Measurements from ENCODE around the gene GPX6. TPM values are rescaled to one million over a fixed set of nuclear protein-coding genes. Genes with fewer than 3 reads are reported as not detected.

Gene GPX6
- total RNA-seq, 1 experiment from 2014 or later: not detected

- no TSS peak for BruUV-seq (replicated peaks)
- in situ Hi-C loops (cut with HindIII; ENCODE audit: low pct_unique_long_range_greater_than_20kb, low sequenced_read_pairs) (no loop called here), intact Hi-C loops (cut with micrococcal nuclease; ENCODE audit: unreplicated experiment) (no loop called here)
- ATAC-seq: peak; percentile 98
- DNase-seq (ENCODE audit: low read depth, low spot score): peak; percentile 94
- Histone ChIP-seq H3K36me3 (ENCODE audit: control insufficient read depth, insufficient read depth, low read length) (no peaks in the 10 kb centered on the region), H3K9me3 (ENCODE audit: control insufficient read depth, insufficient read depth, low read depth, low read length) (no peaks in the 10 kb centered on the region), H3K4me1 (ENCODE audit: control insufficient read depth, insufficient read depth, low read length) (peaks cover 7% of the 10 kb centered on the region; the same call in 1 of the 2 replicates), H3K27ac (ENCODE audit: low read length) (no peak overlapping the region), H3K27me3 (ENCODE audit: control insufficient read depth, insufficient read depth, low read length) (0 out of 2 replicates have a peak, but pooled peaks cover 4% of the 10 kb centered on the region), H3K4me3 (ENCODE audit: low read depth in 2 of 2, low read length in 2 of 2) (peak overlapping the region; percentile 51 to 65)
- TF ChIP-seq SIN3A (IDR thresholded peaks at IDR 0.05; ENCODE audit: borderline replicate concordance, insufficient read depth, low read depth, low read length): no peak
- TF ChIP-seq, protein P1, sequence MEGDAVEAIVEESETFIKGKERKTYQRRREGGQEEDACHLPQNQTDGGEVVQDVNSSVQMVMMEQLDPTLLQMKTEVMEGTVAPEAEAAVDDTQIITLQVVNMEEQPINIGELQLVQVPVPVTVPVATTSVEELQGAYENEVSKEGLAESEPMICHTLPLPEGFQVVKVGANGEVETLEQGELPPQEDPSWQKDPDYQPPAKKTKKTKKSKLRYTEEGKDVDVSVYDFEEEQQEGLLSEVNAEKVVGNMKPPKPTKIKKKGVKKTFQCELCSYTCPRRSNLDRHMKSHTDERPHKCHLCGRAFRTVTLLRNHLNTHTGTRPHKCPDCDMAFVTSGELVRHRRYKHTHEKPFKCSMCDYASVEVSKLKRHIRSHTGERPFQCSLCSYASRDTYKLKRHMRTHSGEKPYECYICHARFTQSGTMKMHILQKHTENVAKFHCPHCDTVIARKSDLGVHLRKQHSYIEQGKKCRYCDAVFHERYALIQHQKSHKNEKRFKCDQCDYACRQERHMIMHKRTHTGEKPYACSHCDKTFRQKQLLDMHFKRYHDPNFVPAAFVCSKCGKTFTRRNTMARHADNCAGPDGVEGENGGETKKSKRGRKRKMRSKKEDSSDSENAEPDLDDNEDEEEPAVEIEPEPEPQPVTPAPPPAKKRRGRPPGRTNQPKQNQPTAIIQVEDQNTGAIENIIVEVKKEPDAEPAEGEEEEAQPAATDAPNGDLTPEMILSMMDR (IDR thresholded peaks at IDR 0.05): no peak
- peak; percentile 71 for TF ChIP-seq TCF7L2 (IDR thresholded peaks at IDR 0.05; ENCODE audit: low read depth, low read length)
- TF ChIP-seq REST (IDR thresholded peaks at IDR 0.05; ENCODE audit: insufficient read depth in 1 of 2, low read depth in 2 of 2, low read length in 1 of 2): no peak
- peak; percentile 20; the same call in 1 of the 2 replicates for TF ChIP-seq POLR2AphosphoS5 (IDR thresholded peaks at IDR 0.05; ENCODE audit: low read depth, low read length)
- POLR2A ChIA-PET: no interaction called here
- CTCF ChIA-PET: interaction anchor here (0.6 kb wide), 1 partner anchor 157 kb away, joined by 3 read pairs; no protein-coding TSS in a partner anchor
These were observed 22.0 kb upstream of the GPX6 start for GRCh38 chr6:28537509-28538140.

- Histone ChIP-seq H3K27ac (ENCODE audit: low read length) (0 out of 2 replicates have a peak overlapping the region, but pooled peaks have one; percentile 3), H3K36me3 (ENCODE audit: control insufficient read depth, insufficient read depth, low read length) (no peaks in the 10 kb centered on the region), H3K27me3 (ENCODE audit: control insufficient read depth, insufficient read depth, low read length) (0 out of 2 replicates have a peak, but pooled peaks cover 4% of the 10 kb centered on the region), H3K4me1 (ENCODE audit: control insufficient read depth, insufficient read depth, low read length) (peaks cover 4% of the 10 kb centered on the region; the same call in 1 of the 2 replicates), H3K9me3 (ENCODE audit: control insufficient read depth, insufficient read depth, low read depth, low read length) (no peaks in the 10 kb centered on the region), H3K4me3 (ENCODE audit: low read depth in 2 of 2, low read length in 2 of 2) (peak overlapping the region; percentile 51 to 65)
- peak; percentile 72 for ATAC-seq
- BruUV-seq (replicated peaks): no TSS peak
- CTCF ChIA-PET: interaction anchor here (0.6 kb wide), 1 partner anchor 156 kb away, joined by 3 read pairs; no protein-coding TSS in a partner anchor
- no peak for TF ChIP-seq SIN3A (IDR thresholded peaks at IDR 0.05; ENCODE audit: borderline replicate concordance, insufficient read depth, low read depth, low read length)
- TF ChIP-seq REST (IDR thresholded peaks at IDR 0.05; ENCODE audit: insufficient read depth in 1 of 2, low read depth in 2 of 2, low read length in 1 of 2): no peak
- TF ChIP-seq TCF7L2 (IDR thresholded peaks at IDR 0.05; ENCODE audit: low read depth, low read length): no peak
- no peak for TF ChIP-seq POLR2AphosphoS5 (IDR thresholded peaks at IDR 0.05; ENCODE audit: low read depth, low read length)
- peak; percentile 42 for DNase-seq (ENCODE audit: low read depth, low spot score)
- in situ Hi-C loops (cut with HindIII; ENCODE audit: low pct_unique_long_range_greater_than_20kb, low sequenced_read_pairs) (no loop called here), intact Hi-C loops (cut with micrococcal nuclease; ENCODE audit: unreplicated experiment) (no loop called here)
- POLR2A ChIA-PET: no interaction called here
These were observed 21.5 kb upstream of the GPX6 start for GRCh38 chr6:28537065-28537464.

All from Panc1 (cell line).